ENCODE measurements around the gene SMR3A.

The SMR3A gene

GRCh38 chr4:70360460-70360859 lies at the start of gene SMR3A:
Gene SMR3A (plus strand): TSS chr4:70360760. CDS start chr4:70362116, 1,356 bp downstream.
- DNase-seq (ENCODE audit: low read depth in 2 of 2): no peak

GRCh38 chr4:70313736-70314135 lies 46.8 kb upstream of the SMR3A start:
- DNase-seq (ENCODE audit: low read depth in 2 of 2): no peak

- DNase-seq (ENCODE audit: low read depth in 2 of 2): no peak
Measured at GRCh38 chr4:70315928-70316327, 44.6 kb upstream of the SMR3A start.

GRCh38 chr4:70326052-70326451 lies 34.5 kb upstream of the SMR3A start:
- DNase-seq (ENCODE audit: low read depth in 2 of 2): no peak

GRCh38 chr4:70334681-70335080 lies 25.9 kb upstream of the SMR3A start, which contains the start of gene CABS1:
Gene CABS1 (plus strand): TSS chr4:70334981. CDS start chr4:70335040, 59 bp downstream.
- no peak for DNase-seq (ENCODE audit: low read depth in 2 of 2)

- DNase-seq (ENCODE audit: low read depth in 2 of 2): no peak
Measured at GRCh38 chr4:70336043-70336442, 24.5 kb upstream of the SMR3A start.

- no peak for DNase-seq (ENCODE audit: low read depth in 2 of 2)
Measured at GRCh38 chr4:70337886-70338420, 22.6 kb upstream of the SMR3A start.

GRCh38 chr4:70356185-70356584 lies 4.4 kb upstream of the SMR3A start:
- no peak for DNase-seq (ENCODE audit: low read depth in 2 of 2)

- DNase-seq (ENCODE audit: low read depth in 2 of 2): no peak
Measured at GRCh38 chr4:70359115-70359661, 1.4 kb upstream of the SMR3A start.

- no peak for DNase-seq (ENCODE audit: low read depth in 2 of 2)
Measured at GRCh38 chr4:70364002-70364401, 3.4 kb downstream of the SMR3A start.

GRCh38 chr4:70365479-70365878 lies 4.9 kb downstream of the SMR3A start:
- no peak for DNase-seq (ENCODE audit: low read depth in 2 of 2)

- no peak for DNase-seq (ENCODE audit: low read depth in 2 of 2)
Measured at GRCh38 chr4:70367813-70368212, 7.3 kb downstream of the SMR3A start.

GRCh38 chr4:70371987-70372386 lies 11.4 kb downstream of the SMR3A start:
- no peak for DNase-seq (ENCODE audit: low read depth in 2 of 2)

GRCh38 chr4:70372760-70373159 lies 12.2 kb downstream of the SMR3A start:
- DNase-seq (ENCODE audit: low read depth in 2 of 2): no peak

GRCh38 chr4:70380578-70380977 lies 20.0 kb downstream of the SMR3A start:
- DNase-seq (ENCODE audit: low read depth in 2 of 2): no peak

- no peak for DNase-seq (ENCODE audit: low read depth in 2 of 2)
Measured at GRCh38 chr4:70382691-70383181, 22.2 kb downstream of the SMR3A start, which contains the start of gene SMR3B. Gene SMR3B (plus strand): TSS chr4:70383131. CDS start chr4:70384511, 1,380 bp downstream.

GRCh38 chr4:70392057-70392776 lies 31.7 kb downstream of the SMR3A start:
- no peak for DNase-seq (ENCODE audit: low read depth in 2 of 2)

- DNase-seq (ENCODE audit: low read depth in 2 of 2): no peak
Measured at GRCh38 chr4:70397580-70397979, 37.0 kb downstream of the SMR3A start, which contains the start of gene OPRPN. Gene OPRPN (plus strand): TSS chr4:70397940. CDS start chr4:70399286, 1,346 bp downstream.

- DNase-seq (ENCODE audit: low read depth in 2 of 2): no peak
Measured at GRCh38 chr4:70399319-70399718, 38.8 kb downstream of the SMR3A start.

GRCh38 chr4:70402762-70403161 lies 42.2 kb downstream of the SMR3A start:
- no peak for DNase-seq (ENCODE audit: low read depth in 2 of 2)

GRCh38 chr4:70405765-70406164 lies 45.2 kb downstream of the SMR3A start:
- no peak for DNase-seq (ENCODE audit: low read depth in 2 of 2)
